ENCODE results near the gene C2.
A peak's percentile ranks its signal among the peaks of the same experiment; 100 is the strongest.

The C2 gene

GRCh38 chr6:31927242-31927862 is at the start of gene C2:
C2 (plus strand) TSS chr6:31927717; CDS start chr6:31927753, 36 bp downstream.
- DNase-seq: no peak

DNA sequence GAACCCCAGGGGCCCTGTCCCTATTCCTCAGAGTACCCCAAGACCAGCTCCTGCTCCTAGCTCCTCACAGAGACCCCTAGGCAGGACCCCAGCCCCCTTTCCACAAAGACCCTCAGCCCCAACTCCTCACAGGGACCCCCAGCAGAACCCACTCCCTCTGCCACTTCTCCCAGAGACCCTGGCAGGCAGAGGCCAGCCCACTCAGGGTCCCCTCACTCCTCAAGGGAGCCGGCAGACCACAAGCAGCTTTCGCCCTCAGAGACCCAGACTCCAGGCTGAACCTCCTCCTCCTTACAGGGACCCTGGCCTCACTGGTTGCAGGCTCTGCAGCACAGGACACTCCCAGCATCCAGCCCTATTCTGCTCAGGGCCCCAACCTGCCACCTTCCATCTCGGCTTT is 49.3 kb upstream of the C2 start:
- DNase-seq: no peak

DNA sequence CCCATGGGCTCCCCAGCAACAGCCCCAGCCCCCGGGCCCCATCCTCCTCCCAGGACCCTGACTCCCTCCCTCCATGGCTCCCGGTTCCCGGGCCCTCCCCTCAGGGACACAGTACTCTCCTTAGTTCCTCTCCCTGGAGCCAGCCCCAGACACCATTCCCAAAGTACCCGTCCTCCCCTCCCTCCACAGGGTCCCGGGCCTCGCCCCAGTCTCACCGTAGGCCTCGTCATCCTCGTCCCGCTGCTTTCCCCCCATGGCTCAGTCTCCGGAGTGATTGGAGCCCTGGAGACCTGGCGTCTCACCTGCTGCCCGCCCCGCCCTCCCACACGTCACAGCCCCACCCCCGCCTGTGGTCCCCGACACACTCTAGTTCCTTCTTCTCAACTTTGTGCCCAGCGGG is 48.8 kb upstream of the C2 start, which contains the start of gene SLC44A4:
Gene SLC44A4, minus strand, starts transcription at position 272 of the 400 bp plus-strand sequence. Its CDS starts 17 bp downstream, at position 255.
- DNase-seq: no peak

- no peak for DNase-seq
These were observed 48.4 kb upstream of the C2 start for GRCh38 chr6:31879143-31879542.

- DNase-seq: no peak
These were observed 47.6 kb upstream of the C2 start for GRCh38 chr6:31879901-31880300.

DNA sequence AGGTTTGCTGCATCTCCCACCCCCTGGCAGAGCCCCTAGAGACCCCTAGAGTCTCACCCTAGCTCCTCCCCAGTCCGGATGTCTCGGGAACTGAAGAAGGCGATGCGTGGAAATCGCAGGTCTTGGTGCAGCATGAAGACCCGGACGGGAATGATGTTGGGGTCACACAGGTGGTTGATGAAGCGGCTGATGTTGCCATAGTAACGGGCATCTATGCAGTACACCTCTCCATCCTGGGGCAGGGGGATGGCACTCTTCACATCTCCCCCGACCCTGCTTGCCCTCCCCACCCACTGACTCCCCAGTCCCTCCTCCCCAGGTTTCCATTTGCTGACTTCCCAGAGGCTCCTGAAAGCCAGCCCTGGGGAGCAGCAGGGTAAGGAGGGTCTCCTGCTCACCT is 46.9 kb upstream of the C2 start:
- DNase-seq: no peak

- no peak for DNase-seq
These were observed 46.2 kb upstream of the C2 start for GRCh38 chr6:31881136-31881859.

DNA sequence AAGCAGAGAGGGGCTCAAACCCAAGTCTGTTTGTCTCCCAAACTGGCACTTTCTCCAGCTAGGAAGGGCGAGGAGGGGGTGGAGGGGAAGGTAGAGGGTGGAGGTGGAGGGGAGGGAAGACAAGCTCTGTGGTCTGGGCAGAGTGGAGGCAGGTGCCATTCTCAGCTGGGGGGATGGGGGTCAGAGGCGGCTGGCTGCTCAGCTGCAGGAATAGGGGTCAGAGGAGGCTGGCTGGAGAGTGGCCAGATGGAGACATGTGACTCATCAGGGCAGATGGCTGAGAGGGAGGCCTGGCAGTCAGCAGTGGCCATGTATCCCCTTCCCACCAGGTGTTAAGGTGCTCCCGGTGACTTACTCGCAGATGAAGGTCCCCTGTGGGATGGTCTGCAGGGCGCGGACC is 45.2 kb upstream of the C2 start:
- DNase-seq: no peak

- DNase-seq: no peak
These were observed 43.8 kb upstream of the C2 start for GRCh38 chr6:31883676-31884075.

DNA sequence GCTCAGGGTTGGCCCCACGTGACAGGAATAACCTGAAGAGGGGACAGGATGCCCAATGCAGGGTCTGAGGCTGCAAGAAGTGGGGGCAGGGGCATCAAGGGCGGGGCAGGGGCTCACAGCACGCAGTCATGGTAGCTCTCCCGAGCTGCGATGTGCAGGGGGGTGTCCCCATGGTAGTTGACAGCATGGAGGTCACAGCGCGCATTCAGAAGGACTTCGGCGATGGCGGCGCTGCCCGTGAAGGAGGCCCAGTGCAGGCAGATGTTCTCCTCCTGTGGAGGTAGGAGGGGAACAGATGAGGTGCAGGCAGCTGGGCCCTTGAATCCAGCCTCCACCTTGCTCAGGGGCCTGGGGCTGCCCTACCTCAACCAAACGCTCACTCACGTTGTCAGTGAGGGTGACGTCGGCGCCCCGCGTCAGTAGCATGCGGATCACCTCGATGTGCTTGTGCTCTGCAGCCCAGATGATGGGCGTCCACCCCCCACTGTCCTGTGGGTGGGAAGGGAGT is 42.9 kb upstream of the C2 start:
- DNase-seq: no peak

GRCh38 chr6:31886541-31886991 is 41.0 kb upstream of the C2 start:
- no peak for DNase-seq

GRCh38 chr6:31887173-31888007 is 40.1 kb upstream of the C2 start:
- DNase-seq: no peak

- peak; percentile 58 for DNase-seq
These were observed 39.0 kb upstream of the C2 start for GRCh38 chr6:31888276-31889258.

- no peak for DNase-seq
These were observed 38.1 kb upstream of the C2 start for GRCh38 chr6:31889331-31889972.

DNA sequence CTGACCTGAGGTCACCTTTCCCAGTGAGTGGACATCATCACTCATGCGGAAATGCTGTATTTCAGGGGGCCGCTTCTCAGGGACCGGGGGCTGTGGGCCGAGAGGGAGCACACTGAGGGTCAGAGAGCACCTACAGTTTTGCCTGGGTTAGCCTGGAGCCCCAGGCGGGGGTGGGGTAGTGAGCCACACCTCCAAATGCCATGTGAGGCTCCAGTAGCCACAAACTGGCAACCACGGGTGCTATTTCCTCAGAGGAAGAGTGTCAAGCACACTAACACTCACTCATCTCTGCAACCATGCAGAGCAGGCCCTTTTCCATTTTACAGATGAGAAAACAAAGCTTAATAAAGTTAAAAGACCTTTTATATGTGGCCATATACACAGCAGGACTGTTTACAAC is 34.7 kb upstream of the C2 start:
- no peak for DNase-seq

DNA sequence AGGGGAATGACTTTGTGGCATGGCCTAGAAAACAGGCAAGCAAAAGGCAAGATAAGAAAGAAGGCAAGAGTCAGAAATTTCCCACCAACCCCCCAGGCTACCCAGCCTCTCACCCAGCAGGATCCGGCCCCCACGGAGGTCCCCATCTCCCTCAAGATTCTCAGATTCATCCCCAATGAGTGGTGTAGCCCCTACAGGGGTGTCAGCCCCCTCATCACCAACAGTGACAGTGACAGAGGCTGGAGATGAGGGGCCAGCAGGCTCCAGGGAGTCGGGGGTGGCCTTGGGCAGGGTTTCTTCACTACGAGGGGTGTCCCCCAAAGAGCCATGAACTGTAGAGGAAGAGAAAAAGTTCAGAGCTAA is 31.0 kb upstream of the C2 start:
- no peak for DNase-seq

DNA sequence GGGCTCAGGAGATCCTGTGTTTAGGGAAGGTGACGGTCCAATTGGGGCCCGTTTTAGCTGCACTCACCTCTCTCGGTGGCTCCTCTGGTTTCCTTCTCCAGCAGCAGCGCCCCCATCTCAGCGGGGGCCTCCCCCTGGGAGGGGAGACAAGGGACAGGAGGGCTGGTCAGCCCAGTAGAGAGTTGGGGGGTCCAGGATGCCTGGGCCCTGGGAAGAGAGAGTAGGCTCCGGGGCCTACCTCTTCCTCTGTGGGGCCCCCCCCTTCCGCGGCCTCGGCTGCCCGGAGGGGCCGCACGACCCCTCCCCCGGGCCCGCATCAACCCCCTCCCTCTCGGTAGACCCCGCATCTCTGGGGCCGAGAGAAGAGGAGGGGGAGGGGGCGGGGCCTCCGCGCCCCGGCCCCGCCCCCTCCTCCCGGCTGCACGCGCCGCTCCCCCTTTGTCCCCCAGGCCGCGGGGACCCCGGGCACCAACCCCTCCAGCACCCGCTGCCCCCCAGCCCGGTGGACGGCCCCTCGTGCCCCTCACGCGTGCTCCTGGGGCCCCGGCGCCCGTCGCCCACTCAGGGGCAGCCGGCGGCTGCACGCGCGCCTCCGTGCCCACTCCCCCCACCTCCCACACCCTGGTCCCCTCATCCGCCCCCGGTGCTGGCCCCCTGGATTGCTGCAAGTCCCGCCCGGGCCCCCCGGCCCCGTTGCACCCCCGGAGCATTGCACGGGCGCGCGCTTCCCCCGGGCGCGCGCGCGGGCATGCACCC is 30.5 kb upstream of the C2 start:
- no peak for DNase-seq

DNA sequence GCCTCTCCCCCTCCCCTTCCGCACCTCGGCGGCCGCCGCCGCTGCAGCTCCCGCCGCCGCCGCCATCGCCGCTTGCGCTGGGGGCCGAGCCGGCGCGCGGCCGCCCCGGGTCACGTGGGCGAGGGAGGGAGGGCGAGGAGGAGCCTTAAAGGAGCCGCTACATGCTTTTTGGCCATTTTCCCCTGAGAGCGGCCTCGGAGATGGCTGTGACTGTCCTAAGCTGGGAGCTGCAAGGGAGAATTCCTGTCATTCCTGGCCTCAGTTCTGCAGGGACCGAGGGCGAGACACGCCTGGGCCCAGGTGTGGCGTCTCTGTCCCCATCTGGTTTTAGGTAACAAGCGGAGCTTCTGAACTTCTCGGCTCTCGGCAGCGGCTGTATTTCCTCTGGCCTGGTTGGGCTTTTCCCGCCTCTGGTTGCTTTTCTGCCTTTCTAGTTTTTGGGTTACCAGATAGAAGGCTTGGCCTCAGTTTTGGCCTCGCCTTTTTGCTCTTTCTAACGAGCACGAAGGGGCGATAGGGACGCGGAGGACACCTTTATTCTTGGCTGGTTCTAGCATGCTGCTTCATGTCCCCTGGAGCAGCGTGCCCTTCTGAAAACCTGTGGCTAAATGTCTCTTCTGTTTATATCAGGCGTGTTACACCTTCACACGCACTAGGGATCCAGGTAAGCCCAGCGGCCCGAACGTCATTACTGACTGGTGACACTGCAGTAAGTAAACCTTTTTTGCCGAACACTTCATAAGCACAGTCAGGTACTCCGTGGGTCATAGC is 29.7 kb upstream of the C2 start, which contains the start of gene EHMT2:
Gene EHMT2, minus strand, starts transcription at position 87 of the 771 bp plus-strand sequence. Its CDS starts 21 bp downstream, at position 66.
- DNase-seq: peak; percentile 88

DNA sequence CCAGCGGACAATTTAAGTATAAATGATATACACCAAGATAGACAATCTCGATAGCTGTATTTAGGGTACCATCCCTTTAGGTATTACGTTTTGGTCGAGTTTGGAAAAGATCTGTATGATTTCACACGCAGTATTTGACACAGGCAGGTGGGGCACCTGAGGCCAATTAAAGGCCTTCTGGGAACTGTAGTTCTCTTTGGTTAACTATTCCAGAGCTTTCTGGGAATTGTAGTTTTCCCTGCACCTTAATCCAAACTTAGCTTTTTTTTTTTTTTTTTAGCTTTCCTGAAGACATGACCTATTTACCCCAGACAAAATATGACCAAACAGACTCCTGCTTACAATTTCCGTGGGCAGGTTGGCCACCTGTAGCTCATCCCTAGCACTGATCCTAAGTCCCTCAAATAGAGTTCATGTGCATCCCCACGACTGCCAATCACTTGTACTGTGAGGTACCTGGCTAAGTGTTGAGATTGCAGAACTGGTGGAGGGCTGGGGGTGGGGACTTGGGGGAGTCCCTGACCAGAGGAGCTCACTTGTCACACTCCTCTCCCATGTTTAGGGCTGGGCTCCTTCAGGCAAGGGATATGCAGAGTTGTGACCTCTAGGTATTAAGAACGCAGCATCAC is 29.0 kb upstream of the C2 start:
- DNase-seq: peak; percentile 21
